Endothelial cell (in vitro differentiated cells): ENCODE measurements around the gene TCERG1. TPM values are rescaled to one million over a fixed set of nuclear protein-coding genes. Genes with fewer than 3 reads are reported as not detected.

Experiments used
- DNase-seq: peaks from one replicate; pipeline ENCODE4 v3.0.0; 2021; ENCODE audit warnings: low spot score
- H3K27ac Mint-ChIP-seq: one replicate; pipeline ENCODE4 v1.8.0; 2021; ENCODE audit warnings: mixed read lengths, inconsistent platforms; ENCODE audit not compliant: unreplicated experiment
- H3K27me3 Mint-ChIP-seq: one replicate; pipeline ENCODE4 v1.8.0; 2021; ENCODE audit warnings: mild to moderate bottlenecking, moderate library complexity, mixed read lengths, inconsistent platforms; ENCODE audit not compliant: unreplicated experiment
- H3K36me3 Mint-ChIP-seq: one replicate; pipeline ENCODE4 v1.8.0; 2021; ENCODE audit warnings: mild to moderate bottlenecking, low read depth, mixed read lengths, inconsistent platforms; ENCODE audit not compliant: unreplicated experiment
- H3K4me1 Mint-ChIP-seq: one replicate; pipeline ENCODE4 v1.8.0; 2021; ENCODE audit warnings: mild to moderate bottlenecking, mixed read lengths, inconsistent platforms; ENCODE audit not compliant: unreplicated experiment
- H3K4me3 Mint-ChIP-seq: one replicate; pipeline ENCODE4 v1.8.0; 2021; ENCODE audit warnings: mild to moderate bottlenecking, mixed read lengths, inconsistent platforms; ENCODE audit not compliant: unreplicated experiment
- H3K9me3 Mint-ChIP-seq: one replicate; pipeline ENCODE4 v1.8.0; 2021; ENCODE audit warnings: mixed read lengths, inconsistent platforms; ENCODE audit not compliant: unreplicated experiment
- CTCF ChIP-seq: fragments of 200-600 bp; sonication (generic); IDR thresholded peaks from one replicate; pipeline ENCODE4 v1.5.0; 2021; ENCODE audit warnings: antibody characterized with exemption; ENCODE audit not compliant: unreplicated experiment
- total RNA-seq: library from RNA; stranded (reverse); fragmentation: NEBNext Ultra II Directional; extraction: Animal tissue kit (Norgen Biotek cat#: 25700); gene quantifications from one replicate; pipeline ENCODE4 v1.2.1, GENCODE V29; 2021; ENCODE audit not compliant: unreplicated experiment

Gene TCERG1
- total RNA-seq, 1 donor from 2014 or later: 71.6 TPM

GRCh38 chr5:146451411-146451810, 4.3 kb downstream of the TCERG1 start:
- Mint-ChIP-seq H3K4me3 (no peak overlapping the region), H3K4me1 (peaks cover 27% of the 10 kb centered on the region), H3K27me3 (peaks cover 2% of the 10 kb centered on the region), H3K36me3 (peaks cover 7% of the 10 kb centered on the region), H3K27ac (no peak overlapping the region), H3K9me3 (no peaks in the 10 kb centered on the region)
- TF ChIP-seq CTCF: peak; percentile 49
- DNase-seq: no peak

- Mint-ChIP-seq H3K4me1 (no peaks in the 10 kb centered on the region), H3K4me3 (no peak overlapping the region), H3K36me3 (peaks cover 16% of the 10 kb centered on the region), H3K9me3 (no peaks in the 10 kb centered on the region), H3K27ac (no peak overlapping the region), H3K27me3 (no peaks in the 10 kb centered on the region)
- TF ChIP-seq CTCF: no peak
- no peak for DNase-seq
Observed at GRCh38 chr5:146457431-146457830, 10.3 kb downstream of the TCERG1 start.

- H3K36me3 Mint-ChIP-seq: peaks cover 16% of the 10 kb centered on the region
- DNase-seq: no peak
- TF ChIP-seq CTCF: no peak
- H3K27me3 Mint-ChIP-seq: no peaks in the 10 kb centered on the region
- no peaks in the 10 kb centered on the region for H3K9me3 Mint-ChIP-seq
- H3K4me1 Mint-ChIP-seq: no peaks in the 10 kb centered on the region
- H3K4me3 Mint-ChIP-seq: no peak overlapping the region
- no peak overlapping the region for H3K27ac Mint-ChIP-seq
Observed at GRCh38 chr5:146458894-146459293, 11.8 kb downstream of the TCERG1 start.

- no peaks in the 10 kb centered on the region for H3K9me3 Mint-ChIP-seq
- no peaks in the 10 kb centered on the region for H3K4me1 Mint-ChIP-seq
- TF ChIP-seq CTCF: no peak
- DNase-seq: no peak
- no peaks in the 10 kb centered on the region for H3K27me3 Mint-ChIP-seq
- peaks cover 21% of the 10 kb centered on the region for H3K36me3 Mint-ChIP-seq
- H3K27ac Mint-ChIP-seq: no peak overlapping the region
- no peak overlapping the region for H3K4me3 Mint-ChIP-seq
Observed at GRCh38 chr5:146461319-146461718, 14.2 kb downstream of the TCERG1 start.

- Mint-ChIP-seq H3K9me3 (no peaks in the 10 kb centered on the region), H3K4me3 (no peak overlapping the region), H3K4me1 (no peaks in the 10 kb centered on the region), H3K27ac (no peak overlapping the region), H3K36me3 (peaks cover 12% of the 10 kb centered on the region), H3K27me3 (no peaks in the 10 kb centered on the region)
- TF ChIP-seq CTCF: no peak
- no peak for DNase-seq
Observed at GRCh38 chr5:146463446-146463845, 16.3 kb downstream of the TCERG1 start.
